Measurements from ENCODE around the gene CKB. TPM values are rescaled to one million over a fixed set of nuclear protein-coding genes. Genes with fewer than 3 reads are reported as not detected.

CKB gene
- polyA plus RNA-seq, 3 donors, result 0.76 to 12.5 (median 2.7) TPM

DNA sequence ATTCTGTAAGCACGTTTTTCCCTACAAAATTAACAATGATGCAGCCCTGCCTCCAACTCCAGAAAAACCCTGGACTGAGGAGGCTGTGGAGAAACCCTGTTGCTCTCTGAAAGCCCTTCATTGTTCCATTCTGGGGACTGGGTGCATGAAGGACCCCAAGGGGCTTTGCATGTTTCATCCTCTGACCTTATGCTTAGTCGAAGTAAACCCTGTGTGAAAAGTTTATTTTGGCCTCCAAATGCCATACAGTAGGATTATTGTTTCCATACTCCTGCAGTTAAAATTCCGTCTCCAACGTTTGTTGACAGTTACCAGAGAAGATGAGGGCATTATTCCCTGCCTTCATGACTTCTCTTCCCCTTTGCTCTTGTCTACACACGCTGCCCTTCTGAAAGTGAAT lies 46.0 kb downstream of the CKB start:
- H3K9ac ChIP-seq (ENCODE audit: insufficient read depth, low read length, poor library complexity, severe bottlenecking), result no peak overlapping the region
- H3K27ac Mint-ChIP-seq, result no peak overlapping the region
- H4K20me1 ChIP-seq (ENCODE audit: insufficient read depth, low read length), result peaks cover 49% of the 10 kb centered on the region
- peaks cover 71 to 100% of the 10 kb centered on the region in 2 donors for H3K36me3 ChIP-seq (replicated peaks in 1 of 2; ENCODE audit: control insufficient read depth in 1 of 2, insufficient read depth in 2 of 2, low read length in 2 of 2)
- H3K4me3 Mint-ChIP-seq, result no peak overlapping the region
- TF ChIP-seq, protein P1, sequence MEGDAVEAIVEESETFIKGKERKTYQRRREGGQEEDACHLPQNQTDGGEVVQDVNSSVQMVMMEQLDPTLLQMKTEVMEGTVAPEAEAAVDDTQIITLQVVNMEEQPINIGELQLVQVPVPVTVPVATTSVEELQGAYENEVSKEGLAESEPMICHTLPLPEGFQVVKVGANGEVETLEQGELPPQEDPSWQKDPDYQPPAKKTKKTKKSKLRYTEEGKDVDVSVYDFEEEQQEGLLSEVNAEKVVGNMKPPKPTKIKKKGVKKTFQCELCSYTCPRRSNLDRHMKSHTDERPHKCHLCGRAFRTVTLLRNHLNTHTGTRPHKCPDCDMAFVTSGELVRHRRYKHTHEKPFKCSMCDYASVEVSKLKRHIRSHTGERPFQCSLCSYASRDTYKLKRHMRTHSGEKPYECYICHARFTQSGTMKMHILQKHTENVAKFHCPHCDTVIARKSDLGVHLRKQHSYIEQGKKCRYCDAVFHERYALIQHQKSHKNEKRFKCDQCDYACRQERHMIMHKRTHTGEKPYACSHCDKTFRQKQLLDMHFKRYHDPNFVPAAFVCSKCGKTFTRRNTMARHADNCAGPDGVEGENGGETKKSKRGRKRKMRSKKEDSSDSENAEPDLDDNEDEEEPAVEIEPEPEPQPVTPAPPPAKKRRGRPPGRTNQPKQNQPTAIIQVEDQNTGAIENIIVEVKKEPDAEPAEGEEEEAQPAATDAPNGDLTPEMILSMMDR (IDR thresholded peaks at IDR 0.05), result no peak
- no peak for DNase-seq
- intact Hi-C loops (cut with micrococcal nuclease), result no loop called here
- no peaks in the 10 kb centered on the region for H3K27me3 Mint-ChIP-seq (ENCODE audit: low read depth in 3 of 3)
- WGBS (ENCODE audit: insufficient coverage), result no CpG with 5 or more reads among the region's 5 CpGs
- H3K27ac ChIP-seq (ENCODE audit: low read depth in 1 of 2, low read length in 2 of 2), result no peak overlapping the region
- H3K4me2 ChIP-seq (replicated peaks; ENCODE audit: extremely low read depth, low read length, poor library complexity, severe bottlenecking), result no peak overlapping the region
- no peaks in the 10 kb centered on the region for H3K9me3 ChIP-seq (replicated peaks in 1 of 2; ENCODE audit: control insufficient read depth in 1 of 2, insufficient read depth in 1 of 2, low read length in 2 of 2)
- no peak overlapping the region for H2AFZ ChIP-seq (ENCODE audit: insufficient read depth, low read depth, low read length, poor library complexity, severe bottlenecking)
- no peak overlapping the region for H3K4me3 ChIP-seq (replicated peaks in 1 of 3; ENCODE audit: low read depth in 2 of 3, low read length in 3 of 3)
- H3K27me3 ChIP-seq (ENCODE audit: control insufficient read depth in 2 of 2, insufficient read depth in 2 of 2, low read length in 2 of 2), result no peaks in the 10 kb centered on the region
- H3K4me1 Mint-ChIP-seq, result peaks cover 11% of the 10 kb centered on the region
- peaks cover 9 to 12% of the 10 kb centered on the region in 2 donors for H3K4me1 ChIP-seq (ENCODE audit: control insufficient read depth in 1 of 2, insufficient read depth in 2 of 2, low read length in 2 of 2)
- H3K36me3 Mint-ChIP-seq, result peaks cover 69 to 94% of the 10 kb centered on the region in 2 donors
- H3K9me3 Mint-ChIP-seq, result no peaks in the 10 kb centered on the region
- no peaks in the 10 kb centered on the region for H3K79me2 ChIP-seq (ENCODE audit: insufficient read depth, low read length)

DNA sequence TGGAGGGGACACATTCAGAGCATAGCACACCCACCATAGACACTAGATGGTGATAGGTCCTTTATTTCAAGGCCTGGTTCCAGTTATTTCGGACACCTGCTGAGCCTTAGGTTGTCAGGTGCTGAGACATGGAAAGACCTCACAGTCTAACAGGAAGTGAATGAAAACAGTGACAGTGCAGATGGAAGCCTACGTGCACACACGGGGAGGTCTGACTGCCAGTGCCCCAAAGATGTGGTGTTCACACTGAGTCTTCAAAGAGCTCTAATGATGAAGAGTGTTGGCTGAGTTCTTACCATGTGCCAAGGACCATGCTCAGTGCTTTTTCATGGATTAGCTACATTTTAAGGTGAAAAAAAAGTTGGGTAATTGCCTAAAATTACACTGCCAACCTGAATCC lies 46.6 kb downstream of the CKB start:
- Histone ChIP-seq H3K27me3 (ENCODE audit: control insufficient read depth in 2 of 2, insufficient read depth in 2 of 2, low read length in 2 of 2) (no peaks in the 10 kb centered on the region), H3K4me2 (replicated peaks; ENCODE audit: extremely low read depth, low read length, poor library complexity, severe bottlenecking) (no peak overlapping the region), H3K4me3 (replicated peaks in 1 of 3; ENCODE audit: low read depth in 2 of 3, low read length in 3 of 3) (no peak overlapping the region), H3K9me3 (replicated peaks in 1 of 2; ENCODE audit: control insufficient read depth in 1 of 2, insufficient read depth in 1 of 2, low read length in 2 of 2) (no peaks in the 10 kb centered on the region), H2AFZ (ENCODE audit: insufficient read depth, low read depth, low read length, poor library complexity, severe bottlenecking) (no peak overlapping the region), H3K4me1 (ENCODE audit: control insufficient read depth in 1 of 2, insufficient read depth in 2 of 2, low read length in 2 of 2) (peaks cover 9 to 12% of the 10 kb centered on the region in 2 donors), H4K20me1 (ENCODE audit: insufficient read depth, low read length) (peaks cover 53% of the 10 kb centered on the region), H3K9ac (ENCODE audit: insufficient read depth, low read length, poor library complexity, severe bottlenecking) (no peak overlapping the region), H3K27ac (ENCODE audit: low read depth in 1 of 2, low read length in 2 of 2) (no peak overlapping the region), H3K36me3 (replicated peaks in 1 of 2; ENCODE audit: control insufficient read depth in 1 of 2, insufficient read depth in 2 of 2, low read length in 2 of 2) (peaks cover 72 to 100% of the 10 kb centered on the region in 2 donors), H3K79me2 (ENCODE audit: insufficient read depth, low read length) (no peaks in the 10 kb centered on the region)
- peaks cover 68 to 94% of the 10 kb centered on the region in 2 donors for H3K36me3 Mint-ChIP-seq
- H3K27me3 Mint-ChIP-seq (ENCODE audit: low read depth in 3 of 3), result no peaks in the 10 kb centered on the region
- TF ChIP-seq, protein P1 (IDR thresholded peaks at IDR 0.05), result no peak
- no peak overlapping the region for H3K27ac Mint-ChIP-seq
- peaks cover 10% of the 10 kb centered on the region for H3K4me1 Mint-ChIP-seq
- H3K9me3 Mint-ChIP-seq, result no peaks in the 10 kb centered on the region
- WGBS (ENCODE audit: insufficient coverage), result 92% methylated on average over 3 of the region's 3 CpGs
- no peak overlapping the region for H3K4me3 Mint-ChIP-seq
- intact Hi-C loops (cut with micrococcal nuclease), result no loop called here
- no peak for DNase-seq
